ENCODE measurements around the gene ZNF620.
"Not testable (repeated sequence)": the region's sequence is repeated elsewhere in the genome, so short reads cannot be mapped to it uniquely, and the experiment has no call there.

ZNF620 gene

GRCh38 chr3:40565629-40566028 lies 59.8 kb downstream of the ZNF620 start:
- intact Hi-C loops (cut with DNase I); DNase-seq: not testable (repeated sequence)

GRCh38 chr3:40566694-40567093 lies 60.9 kb downstream of the ZNF620 start:
- intact Hi-C loops (cut with DNase I) = no loop called here
- no peak for DNase-seq
